ENCODE results near the gene GMDS.

GRCh38 chr6:2020909-2021308 is 224.5 kb downstream of the GMDS start:
- TF ChIP-seq CTCF (IDR thresholded peaks at IDR 0.05) (no peak), POLR2A (IDR thresholded peaks at IDR 0.05) (no peak)

All from Peyer's patch (tissue), 4 donors.